GM08714 (cell line): ENCODE results near the gene ZYG11A.

ENCODE experiments used
- H3K4me3 ChIP-seq: fragments of 200-500 bp; sonication (Bioruptor generic); 2 replicates; pipeline ENCODE4 v1.5.1; 2014; ENCODE audit warnings: mild to moderate bottlenecking, low read length, inconsistent platforms
- ZNF274 ChIP-seq: IDR thresholded peaks from 2 replicates; pipeline ENCODE4 v1.6.1; 2012; ENCODE audit warnings: mild to moderate bottlenecking, low read depth, low read length

Gene ZYG11A

DNA sequence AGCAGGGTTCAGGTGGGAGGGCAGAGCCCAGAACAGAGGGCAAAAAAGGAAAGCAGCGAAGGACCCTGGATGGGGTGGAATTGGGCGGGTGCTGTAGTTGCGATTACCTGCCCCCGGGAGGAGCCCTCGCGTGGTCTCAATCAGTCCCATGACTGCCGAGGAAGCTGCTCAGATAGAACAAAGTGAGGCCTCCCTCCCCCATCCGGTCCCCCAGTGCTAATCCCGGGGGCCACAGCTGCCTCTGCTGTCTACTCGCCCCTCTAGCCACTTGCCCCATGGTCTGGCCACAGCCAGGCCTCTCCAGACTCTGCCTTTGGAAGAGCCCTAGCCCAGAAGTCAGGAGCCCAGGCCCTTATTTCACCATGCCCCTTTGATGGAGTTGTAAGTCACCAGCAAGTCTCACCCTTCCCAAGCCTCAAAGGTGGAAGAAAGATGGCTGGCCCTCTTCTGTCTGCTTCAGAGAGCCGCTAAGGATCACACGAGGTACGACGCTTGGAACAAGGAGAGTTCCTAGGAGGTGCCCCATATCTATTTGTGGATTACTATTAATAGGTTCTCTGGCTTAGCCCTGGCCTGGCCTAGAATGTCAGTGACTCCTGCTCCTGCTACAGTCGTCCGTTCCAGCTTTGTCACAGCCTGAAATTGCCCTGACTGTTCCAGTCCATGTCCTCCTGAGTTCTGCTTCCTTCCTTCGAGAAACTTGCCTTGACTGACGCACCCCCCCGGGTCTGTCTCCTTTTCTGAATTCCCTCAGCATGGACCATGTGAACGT is 62.6 kb downstream of the ZYG11A start:
- no peak overlapping the region for H3K4me3 ChIP-seq
- no peak for TF ChIP-seq ZNF274

DNA sequence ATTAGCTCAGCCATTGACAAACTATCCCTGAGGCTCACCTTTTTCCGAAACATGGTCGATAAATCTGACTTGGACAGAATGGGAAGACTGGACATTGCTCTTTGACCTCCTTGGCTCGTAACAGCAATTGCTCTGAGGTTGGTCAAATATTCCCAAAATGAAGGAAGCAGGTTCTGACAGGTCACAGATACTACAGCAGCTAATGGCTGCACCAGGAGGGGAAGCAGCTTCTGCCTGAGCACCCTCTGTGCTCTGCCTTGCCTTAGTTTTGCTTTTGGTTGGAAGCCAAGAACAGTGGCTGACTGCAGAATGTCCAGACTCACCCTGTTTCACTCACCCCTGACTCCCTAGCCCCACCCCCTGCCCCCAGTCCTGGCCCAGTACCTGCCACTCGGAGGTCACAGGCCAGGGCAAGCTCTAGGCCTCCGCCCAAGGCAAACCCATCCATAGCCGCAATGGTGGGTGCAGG is 63.6 kb downstream of the ZYG11A start:
- H3K4me3 ChIP-seq, result no peak overlapping the region
- no peak for TF ChIP-seq ZNF274

DNA sequence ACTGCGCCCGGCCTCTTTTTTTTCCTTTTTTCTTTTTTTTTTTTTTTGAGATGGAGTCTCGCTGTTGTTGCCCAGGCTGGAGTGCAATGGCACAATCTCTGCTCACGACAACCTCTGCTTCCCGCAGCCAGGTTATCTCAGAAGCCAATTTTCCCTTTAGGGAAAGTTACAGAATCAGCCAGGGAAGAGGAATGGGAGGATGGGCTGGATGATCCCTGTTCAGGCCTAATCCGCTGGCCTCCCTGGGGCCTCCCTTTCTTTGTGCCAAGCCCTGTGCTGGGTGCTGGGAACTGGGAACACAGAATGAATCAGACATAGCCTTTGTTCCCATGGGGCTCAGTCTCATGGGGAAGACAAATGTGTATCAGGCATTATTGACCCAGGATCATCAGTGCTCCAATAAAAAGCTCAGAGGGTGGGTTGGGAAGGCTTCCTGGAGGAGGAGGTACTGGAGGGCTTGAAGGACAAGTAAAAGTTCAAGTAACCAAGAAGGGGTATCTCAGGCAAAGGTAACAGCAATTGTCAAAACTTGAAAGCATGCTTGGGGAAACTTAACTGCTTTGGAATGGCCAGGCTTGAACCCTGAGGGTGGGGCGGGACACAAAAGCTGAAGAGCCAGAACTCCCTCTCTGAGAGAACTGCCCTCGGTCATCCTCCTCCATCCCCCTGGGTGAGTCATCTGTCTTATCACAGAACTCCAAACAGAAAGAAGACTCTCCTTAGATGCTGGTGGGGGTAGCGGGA is 64.7 kb downstream of the ZYG11A start:
- no peak overlapping the region for H3K4me3 ChIP-seq
- no peak for TF ChIP-seq ZNF274

DNA sequence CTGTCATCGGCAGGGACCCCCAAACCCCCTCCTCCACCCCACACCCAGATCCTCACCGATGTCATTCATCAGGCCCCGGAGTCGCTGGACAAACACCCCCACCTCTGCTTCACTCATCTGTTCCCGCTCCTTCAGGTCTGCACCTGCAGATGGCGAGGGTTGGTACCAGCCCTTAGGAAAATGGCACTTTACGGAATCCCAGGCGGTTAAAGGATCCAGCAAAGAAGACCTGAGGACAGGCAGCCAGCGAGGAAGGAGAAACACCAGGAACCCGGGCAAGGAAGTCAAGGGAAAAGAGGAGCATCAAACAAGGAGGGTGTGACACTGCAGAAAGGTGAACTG is 65.2 kb downstream of the ZYG11A start:
- TF ChIP-seq ZNF274, result no peak
- no peak overlapping the region for H3K4me3 ChIP-seq

DNA sequence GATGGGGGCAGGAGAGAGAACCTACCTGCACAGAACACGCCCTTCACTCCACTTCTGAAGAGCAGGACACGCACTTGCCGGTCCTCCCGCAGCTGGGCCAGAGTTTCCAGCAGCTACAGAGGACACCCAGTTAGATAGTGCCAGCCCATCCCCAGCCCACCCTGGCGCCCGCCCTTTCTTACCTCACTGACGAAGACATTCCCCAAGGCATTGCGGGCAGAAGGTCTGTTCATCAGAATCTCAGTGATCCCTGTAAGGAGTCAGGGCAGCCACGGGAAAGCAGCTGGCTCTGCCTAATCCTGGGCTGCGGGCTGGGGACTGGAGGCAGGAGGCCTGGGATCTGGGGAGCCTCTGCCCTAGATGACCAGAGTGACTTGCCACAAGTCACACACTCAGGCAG is 69.0 kb downstream of the ZYG11A start:
- no peak overlapping the region for H3K4me3 ChIP-seq
- no peak for TF ChIP-seq ZNF274

DNA sequence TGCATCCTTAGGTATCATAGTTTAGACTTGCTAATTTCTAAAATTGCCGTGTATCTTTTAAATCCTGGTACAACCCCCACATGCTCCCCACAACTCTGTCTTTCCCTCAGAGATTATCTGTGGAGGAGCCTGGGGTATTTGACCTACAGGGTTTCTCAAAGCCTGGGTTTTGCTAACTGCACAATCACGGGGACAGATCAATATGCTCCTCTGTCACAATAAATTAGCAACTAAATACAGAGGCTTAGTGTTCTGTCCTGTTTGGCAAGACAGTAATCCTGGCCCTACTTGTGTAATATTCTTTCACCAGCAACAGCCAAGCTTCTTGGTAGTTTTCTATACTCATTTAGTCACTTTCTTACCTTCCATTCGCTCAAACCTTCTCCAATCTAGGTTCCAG is 70.5 kb downstream of the ZYG11A start:
- TF ChIP-seq ZNF274, result no peak
- no peak overlapping the region for H3K4me3 ChIP-seq

DNA sequence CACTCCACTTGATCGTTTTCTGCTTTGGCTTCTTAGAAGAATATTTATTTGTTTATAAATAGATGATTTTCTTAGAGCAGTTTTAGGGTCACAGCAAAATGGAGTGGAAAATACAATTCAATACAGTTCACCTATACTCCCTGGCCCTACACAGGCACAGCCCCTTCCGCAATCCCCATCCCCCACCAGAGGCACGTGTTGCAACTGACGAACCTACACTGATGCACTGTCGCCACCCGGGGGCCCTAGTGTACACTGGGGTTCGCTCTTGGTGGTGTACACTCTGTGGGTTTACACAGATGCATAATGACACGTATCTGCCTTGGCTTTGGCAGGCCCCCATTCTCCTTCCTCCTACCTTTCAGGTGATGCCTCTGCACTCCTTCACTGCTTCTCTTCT is 71.0 kb downstream of the ZYG11A start:
- no peak for TF ChIP-seq ZNF274
- no peak overlapping the region for H3K4me3 ChIP-seq

DNA sequence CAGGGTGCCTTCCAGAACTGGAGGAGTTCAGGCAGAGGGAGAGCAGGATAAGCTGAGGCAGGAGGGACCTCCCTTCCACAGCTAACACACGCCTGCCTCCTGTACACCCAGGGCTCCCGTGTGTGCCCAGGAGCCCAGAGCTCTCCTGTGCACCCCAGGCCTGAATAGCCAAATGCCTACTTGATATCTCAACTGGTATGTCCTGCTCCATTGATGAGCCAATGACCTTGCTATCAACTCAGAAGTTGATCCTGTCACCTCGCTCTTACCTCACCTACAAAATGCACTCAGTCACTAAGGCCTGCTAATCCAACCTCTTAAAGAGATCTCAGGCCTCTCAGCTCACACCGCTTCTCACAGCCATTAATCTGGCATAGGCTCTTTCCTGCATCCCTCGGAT is 71.9 kb downstream of the ZYG11A start:
- no peak for TF ChIP-seq ZNF274
- no peak overlapping the region for H3K4me3 ChIP-seq

DNA sequence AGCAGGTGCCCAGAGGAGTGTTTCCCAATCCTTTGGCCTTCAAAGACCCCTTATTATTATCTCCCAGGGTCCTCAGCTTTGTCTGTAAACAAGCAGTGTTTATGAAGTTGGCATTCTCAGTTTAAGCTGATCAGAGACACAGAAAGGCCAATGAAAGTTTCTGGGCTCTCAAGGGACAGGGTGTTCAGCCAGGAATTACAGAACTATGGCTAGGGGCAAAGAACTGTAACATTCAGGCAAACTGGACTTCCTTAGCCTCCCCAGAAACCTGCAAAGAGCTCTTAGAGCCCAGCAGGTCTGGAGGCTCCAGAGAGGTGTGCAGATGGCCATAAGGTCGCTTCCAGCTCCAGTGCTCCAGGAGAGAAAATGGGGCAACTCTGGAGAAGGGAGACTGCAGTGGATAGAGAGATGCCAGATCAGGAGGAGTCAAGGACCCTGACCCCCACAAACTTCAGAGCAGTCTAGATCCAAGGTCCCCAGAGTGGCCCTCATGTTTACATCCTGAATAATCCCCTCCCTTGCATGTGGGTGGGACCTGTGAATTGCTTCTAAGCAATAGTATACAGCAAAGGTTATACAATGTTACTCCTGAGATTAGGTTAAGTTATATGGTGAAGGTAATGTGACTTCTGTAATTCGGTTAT is 72.8 kb downstream of the ZYG11A start:
- H3K4me3 ChIP-seq, result no peak overlapping the region
- no peak for TF ChIP-seq ZNF274

DNA sequence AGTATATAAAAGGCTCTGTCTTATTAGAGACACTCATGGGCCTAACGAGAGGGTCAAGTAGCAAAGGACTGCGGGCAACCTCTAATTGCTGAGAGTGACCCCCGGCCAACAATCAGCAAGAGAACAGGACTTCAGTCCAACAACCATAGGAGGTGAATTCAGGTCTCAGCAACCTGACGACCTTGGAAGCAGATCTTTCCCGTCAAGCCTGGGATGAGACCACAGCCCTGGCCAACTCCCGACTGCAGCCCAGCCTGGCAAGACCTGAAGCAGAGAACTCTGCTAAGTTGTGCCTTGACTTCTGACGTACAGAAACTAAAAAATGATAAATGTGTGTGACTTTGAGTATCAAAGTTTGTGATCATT is 73.3 kb downstream of the ZYG11A start:
- TF ChIP-seq ZNF274, result no peak
- no peak overlapping the region for H3K4me3 ChIP-seq

DNA sequence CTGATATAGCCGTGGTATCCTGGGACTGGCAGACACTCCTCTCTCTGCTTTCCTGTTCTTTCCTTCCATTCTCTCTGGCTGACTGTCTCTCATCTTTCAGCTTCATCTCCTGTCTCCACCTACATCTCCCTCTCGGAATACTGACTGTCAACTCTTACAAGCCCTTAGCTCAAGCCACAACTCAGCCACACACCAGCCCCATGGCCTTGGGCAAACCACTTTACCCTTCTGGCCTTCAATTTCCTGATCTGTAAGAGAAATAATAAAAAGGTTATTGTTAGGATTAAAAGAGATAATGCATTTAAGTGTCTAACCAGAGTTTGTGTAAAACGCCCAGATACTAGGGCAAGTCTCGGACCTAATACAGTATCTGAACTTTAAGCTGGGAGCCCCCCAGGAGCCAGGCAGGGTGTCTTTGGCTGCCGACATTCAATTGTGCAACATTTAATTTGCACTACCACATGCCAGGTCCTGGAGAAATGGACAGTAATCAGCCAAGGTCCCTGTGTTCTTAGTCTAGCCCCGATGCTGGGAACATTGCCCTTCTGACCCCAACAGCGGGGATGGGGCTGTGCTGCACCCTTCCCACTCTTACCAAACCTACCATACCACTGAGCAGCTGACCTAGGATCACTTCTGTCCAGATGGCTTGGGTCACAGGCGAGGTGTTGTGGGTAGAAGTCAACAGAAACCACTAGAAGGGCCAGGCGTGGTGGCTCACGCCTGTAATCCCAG is 73.8 kb downstream of the ZYG11A start:
- TF ChIP-seq ZNF274, result no peak
- H3K4me3 ChIP-seq, result no peak overlapping the region

DNA sequence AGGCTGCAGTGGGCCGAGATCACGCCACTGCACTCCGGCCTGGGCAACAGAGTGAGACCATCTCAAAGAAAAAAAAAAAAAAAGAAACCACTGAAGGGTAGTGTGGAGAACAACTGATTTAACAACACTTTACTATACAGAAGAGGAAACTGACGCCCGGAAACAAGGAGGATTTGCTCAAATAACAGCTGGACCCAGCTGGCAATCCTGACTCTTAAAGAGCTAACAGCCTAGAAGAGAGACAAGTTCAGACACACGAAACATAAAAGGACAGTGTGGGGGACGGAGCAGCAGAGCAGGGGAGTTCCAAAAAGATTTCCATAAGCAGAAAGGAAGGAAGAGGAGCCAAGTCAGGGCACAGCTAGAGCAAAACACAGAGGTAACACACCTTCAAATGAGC is 74.6 kb downstream of the ZYG11A start:
- no peak for TF ChIP-seq ZNF274
- no peak overlapping the region for H3K4me3 ChIP-seq

DNA sequence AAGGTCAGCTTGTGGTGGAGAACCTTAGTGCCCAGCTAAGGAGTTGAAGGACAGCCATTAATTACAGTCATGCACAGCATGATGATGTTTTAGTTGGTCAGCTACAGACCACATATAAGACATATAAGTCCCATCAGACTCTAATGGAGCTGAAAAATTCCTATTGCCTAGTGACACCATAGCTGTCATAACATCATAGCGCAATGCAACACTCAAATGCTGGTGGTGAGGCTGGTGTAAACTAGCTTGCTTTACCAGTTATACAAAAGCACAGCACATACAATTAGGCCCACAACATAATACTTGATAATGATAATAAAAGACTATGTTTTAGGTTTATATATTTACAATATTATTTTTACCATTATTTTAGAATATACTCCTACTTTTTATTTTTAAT is 75.0 kb downstream of the ZYG11A start:
- TF ChIP-seq ZNF274, result no peak
- H3K4me3 ChIP-seq, result no peak overlapping the region

DNA sequence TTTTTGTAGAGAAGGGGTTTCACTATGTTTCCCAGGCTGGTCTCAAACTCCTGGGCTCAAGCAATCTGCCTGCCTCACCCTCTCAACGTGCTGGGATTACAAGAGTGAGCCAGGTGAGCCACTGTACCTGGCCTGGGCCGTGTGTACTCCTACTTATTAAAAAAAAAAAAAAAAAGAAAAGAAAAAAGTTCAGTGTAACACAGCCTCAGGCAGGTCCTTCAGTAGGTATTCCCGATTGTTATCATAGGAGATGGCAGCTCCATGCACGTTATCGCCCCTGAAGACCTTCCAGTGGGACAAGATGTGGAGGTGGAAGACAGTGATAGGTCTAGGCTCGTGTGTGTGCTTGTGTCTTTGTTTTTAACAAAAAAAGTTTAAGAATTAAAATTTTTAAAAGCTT is 75.6 kb downstream of the ZYG11A start:
- TF ChIP-seq ZNF274, result no peak
- H3K4me3 ChIP-seq, result no peak overlapping the region
